Tibial nerve (tissue), 4 donors: Measurements from ENCODE around the gene HGFAC. TPM values are rescaled to one million over a fixed set of nuclear protein-coding genes. Genes with fewer than 3 reads are reported as not detected.

ENCODE experiments used
- DNase-seq, 2 donors: peaks; one replicate each; pipeline ENCODE4 v3.0.0-alpha.2; 2019; ENCODE audit warnings: low spot score in 2 of 2
- H3K27ac ChIP-seq, 4 donors: fragments of 200-600 bp; sonication (generic) in 3 of 4; one replicate each; pipeline ENCODE4 v1.5.1; 2017 to 2019; ENCODE audit warnings: mild to moderate bottlenecking in 1 of 4
- H3K27me3 ChIP-seq, 2 donors: fragments of 200-600 bp; sonication (generic) in 1 of 2; one replicate each; pipeline versions ENCODE4 v1.5.1 to v1.6.0; 2017 to 2019
- H3K36me3 ChIP-seq, 3 donors: fragments of 200-600 bp; sonication (generic); one replicate each; pipeline ENCODE4 v1.5.1; 2018 to 2019
- H3K4me1 ChIP-seq, 4 donors: fragments of 200-600 bp; sonication (generic) in 3 of 4; one replicate each; pipeline ENCODE4 v1.5.1; 2017 to 2019
- H3K4me3 ChIP-seq, 4 donors: fragments of 200-600 bp; sonication (generic) in 3 of 4; one replicate each; pipeline ENCODE4 v1.5.1; 2017 to 2019; ENCODE audit warnings: mild to moderate bottlenecking in 1 of 4, moderate library complexity in 1 of 4
- H3K9me3 ChIP-seq, 4 donors: fragments of 200-600 bp; sonication (generic) in 3 of 4; one replicate each; pipeline ENCODE4 v1.5.1; 2017 to 2019
- CTCF ChIP-seq, 5 experiments: fragments of 200-600 bp in 3 of 5; fragments of 450-650 bp in 2 of 5; sonication (generic) in 3 of 5; IDR thresholded peaks; one replicate each; pipeline ENCODE4 v1.5.1; 2016 to 2019; ENCODE audit warnings: antibody characterized with exemption in 5 of 5, mild to moderate bottlenecking in 3 of 5, moderate library complexity in 2 of 5
- EP300 ChIP-seq, 2 donors: sonication (generic); formaldehyde crosslinking; IDR thresholded peaks; one replicate each; pipeline ENCODE4 v1.6.1; 2017; ENCODE audit warnings: antibody characterized with exemption in 2 of 2, mild to moderate bottlenecking in 1 of 2
- POLR2A ChIP-seq, 2 donors: fragments of 450-650 bp; IDR thresholded peaks; one replicate each; pipeline ENCODE4 v1.6.1; 2017; ENCODE audit warnings: antibody characterized with exemption in 2 of 2, mild to moderate bottlenecking in 2 of 2, moderate library complexity in 2 of 2
- WGBS, 2 donors: methylation state at CpG; one replicate each; pipeline ENCODE4 v1.1.5; 2018; 5-methylcytosine and 5-hydroxymethylcytosine counted together
- total RNA-seq, 4 donors: library from RNA; depleted of rRNA; stranded (reverse); fragments of >200 nt; gene quantifications; one replicate each; pipeline ENCODE4 v1.1.0, GENCODE V29; 2016

The HGFAC gene
- total RNA-seq, 4 donors from 2014 or later, result not detected

- H3K4me3 ChIP-seq, result no peak overlapping the region
- H3K27me3 ChIP-seq, result no peaks in the 10 kb centered on the region
- no peak for DNase-seq
- H3K27ac ChIP-seq, result peak overlapping the region in 1 of 4 donors; percentile 88
- H3K36me3 ChIP-seq, result peaks cover 0 to 4% (median 0%) of the 10 kb centered on the region in 3 donors
- peaks cover 0 to 31% (median 7%) of the 10 kb centered on the region in 4 donors for H3K4me1 ChIP-seq
- no peaks in the 10 kb centered on the region for H3K9me3 ChIP-seq
- 76 to 91% methylated on average over 8 of the region's 8 CpGs for WGBS, 2 donors
- TF ChIP-seq EP300 (IDR thresholded peaks at IDR 0.05), result no peak
- no peak for TF ChIP-seq CTCF (IDR thresholded peaks at IDR 0.05)
- TF ChIP-seq POLR2A (IDR thresholded peaks at IDR 0.05), result no peak
Measured at GRCh38 chr4:3405176-3405575, 36.6 kb upstream of the HGFAC start.

GRCh38 chr4:3406021-3406420, 35.7 kb upstream of the HGFAC start:
- Histone ChIP-seq H3K27ac (peak overlapping the region in 1 of 4 donors; percentile 17), H3K27me3 (no peaks in the 10 kb centered on the region), H3K9me3 (no peaks in the 10 kb centered on the region), H3K4me3 (no peak overlapping the region), H3K36me3 (peaks cover 0 to 4% (median 0%) of the 10 kb centered on the region in 3 donors), H3K4me1 (peaks cover 0 to 31% (median 7%) of the 10 kb centered on the region in 4 donors)
- 78 to 88% methylated on average over 5 to 12 of the region's 13 CpGs for WGBS, 2 donors
- no peak for TF ChIP-seq EP300 (IDR thresholded peaks at IDR 0.05)
- no peak for TF ChIP-seq CTCF (IDR thresholded peaks at IDR 0.05)
- no peak for TF ChIP-seq POLR2A (IDR thresholded peaks at IDR 0.05)
- no peak for DNase-seq

GRCh38 chr4:3406431-3406830, 35.3 kb upstream of the HGFAC start:
- Histone ChIP-seq H3K4me3 (no peak overlapping the region), H3K36me3 (peaks cover 0 to 4% (median 0%) of the 10 kb centered on the region in 3 donors), H3K4me1 (peaks cover 0 to 31% (median 7%) of the 10 kb centered on the region in 4 donors), H3K27me3 (no peaks in the 10 kb centered on the region), H3K27ac (no peak overlapping the region), H3K9me3 (no peaks in the 10 kb centered on the region)
- no peak for DNase-seq
- TF ChIP-seq CTCF (IDR thresholded peaks at IDR 0.05) (no peak), POLR2A (IDR thresholded peaks at IDR 0.05) (no peak), EP300 (IDR thresholded peaks at IDR 0.05) (no peak)
- WGBS, 2 donors, result 81 to 94% methylated on average over 6 to 9 of the region's 9 CpGs

- TF ChIP-seq CTCF (IDR thresholded peaks at IDR 0.05), result no peak
- no peak for TF ChIP-seq POLR2A (IDR thresholded peaks at IDR 0.05)
- TF ChIP-seq EP300 (IDR thresholded peaks at IDR 0.05), result no peak
- Histone ChIP-seq H3K36me3 (peaks cover 0 to 4% (median 0%) of the 10 kb centered on the region in 3 donors), H3K9me3 (no peaks in the 10 kb centered on the region), H3K27me3 (no peaks in the 10 kb centered on the region), H3K4me3 (no peak overlapping the region), H3K27ac (no peak overlapping the region), H3K4me1 (peaks cover 0 to 26% (median 6%) of the 10 kb centered on the region in 4 donors)
- DNase-seq, result no peak
- WGBS, 2 donors, result 83 to 88% methylated on average over 25 to 30 of the region's 30 CpGs
Measured at GRCh38 chr4:3407171-3407771, 34.5 kb upstream of the HGFAC start.

- H3K27ac ChIP-seq, result peak overlapping the region in 1 of 4 donors; percentile 62
- no peaks in the 10 kb centered on the region for H3K27me3 ChIP-seq
- no peak overlapping the region for H3K4me3 ChIP-seq
- H3K9me3 ChIP-seq, result no peaks in the 10 kb centered on the region
- peaks cover 0 to 4% (median 0%) of the 10 kb centered on the region in 3 donors for H3K36me3 ChIP-seq
- TF ChIP-seq CTCF (IDR thresholded peaks at IDR 0.05) (no peak), EP300 (IDR thresholded peaks at IDR 0.05) (no peak), POLR2A (IDR thresholded peaks at IDR 0.05) (no peak)
- H3K4me1 ChIP-seq, result peaks cover 0 to 18% (median 3%) of the 10 kb centered on the region in 4 donors
- 78 to 81% methylated on average over 26 of the region's 26 CpGs for WGBS, 2 donors
- no peak for DNase-seq
Measured at GRCh38 chr4:3407930-3408792, 33.6 kb upstream of the HGFAC start.
